PFSK-1 (cell line): ENCODE measurements around the gene ITM2B.

Experiments
- POLR2AphosphoS5 ChIP-seq: IDR thresholded peaks from 2 replicates; pipeline ENCODE4 v1.6.1; 2012; ENCODE audit warnings: low read depth, mild to moderate bottlenecking, control low read depth, low read length, moderate library complexity
- TAF1 ChIP-seq: IDR thresholded peaks from 2 replicates; pipeline ENCODE4 v1.6.1; 2012; ENCODE audit warnings: low read length, control low read depth, borderline replicate concordance; ENCODE audit not compliant: insufficient read depth

- TF ChIP-seq POLR2AphosphoS5 (no peak), TAF1 (no peak)
These were observed 32.3 kb downstream of the ITM2B start for GRCh38 chr13:48265217-48265815.
